A549 (cell line): ENCODE results near the gene PPM1B. TPM values are rescaled to one million over a fixed set of nuclear protein-coding genes. Genes with fewer than 3 reads are reported as not detected.
A peak's percentile ranks its signal among the peaks of the same experiment; 100 is the strongest.

Experiments
- ATAC-seq, 2 experiments: fragments of 200-7000 bp in 1 of 2; fragments of >200 bp in 1 of 2; cut with Nextera tagmentation in 1 of 2; cut with Tn5 transposase in 1 of 2; 3 replicates each; pipeline versions ENCODE4 v1.8.0 to v1.9.1; 2018 to 2020; ENCODE audit warnings: mild to moderate bottlenecking in 1 of 2, moderate library complexity in 1 of 2
- CTCF ChIA-PET: fragments of 300-600 bp; sonication (Branson Sonifier 250); formaldehyde crosslinking; extraction: SDS; loops from one replicate; lab custom pipeline; 2021; ENCODE audit warnings: antibody characterized with exemption, inconsistent platforms; lab: Yijun Ruan, JAX
- POLR2A ChIA-PET: fragments of 350-600 bp; formaldehyde crosslinking; extraction: SDS; loops from one replicate; lab custom pipeline; 2021; ENCODE audit warnings: antibody characterized with exemption, inconsistent platforms; lab: Yijun Ruan, JAX
- DNase-seq, 2 experiments: peaks; one replicate each; pipeline versions ENCODE4 v3.0.0 to v3.0.0-alpha.2; 2011 to 2016; ENCODE audit warnings: low read depth in 1 of 2, low spot score in 1 of 2
- FAIRE-seq: peaks from 2 replicates; lab custom pipeline; 2011; peaks lifted over from hg19 to GRCh38; lab: Jason Lieb, UNC
- H3K27ac ChIP-seq, 2 experiments: fragments of >200 bp; sonication (Bioruptor Twin); formaldehyde crosslinking; 3 replicates each; pipeline ENCODE4 v1.5.1; 2016 to 2017
- H3K4me1 ChIP-seq: fragments of >200 bp; sonication (Bioruptor Twin); formaldehyde crosslinking; 3 replicates; pipeline ENCODE4 v1.6.1; 2016
- H3K4me2 ChIP-seq: fragments of >200 bp; sonication (Bioruptor Twin); formaldehyde crosslinking; 3 replicates; pipeline ENCODE4 v1.6.1; 2016
- H3K4me3 ChIP-seq: fragments of >200 bp; sonication (Bioruptor Twin); formaldehyde crosslinking; 3 replicates; pipeline ENCODE4 v1.5.1; 2016
- H3K9me3 ChIP-seq: fragments of >200 bp; sonication (Bioruptor Twin); formaldehyde crosslinking; 3 replicates; pipeline ENCODE4 v1.6.1; 2016
- BCL3 ChIP-seq: fragments of >200 bp; sonication (Bioruptor Twin); formaldehyde crosslinking; IDR thresholded peaks from 3 replicates; pipeline ENCODE4 v1.6.1; 2016
- EHMT2 ChIP-seq: fragments of 200-600 bp; sonication (generic); IDR thresholded peaks from 2 replicates; pipeline ENCODE4 v1.6.1; 2016; ENCODE audit warnings: antibody characterized with exemption, low read depth, mild to moderate bottlenecking, moderate library complexity
- FOSL2 ChIP-seq, 2 experiments: fragments of 450-650 bp in 1 of 2; fragments of >200 bp in 1 of 2; sonication (Bioruptor Twin) in 1 of 2; formaldehyde crosslinking; IDR thresholded peaks; 2 replicates each; pipeline versions ENCODE4 v1.5.0 to v1.6.1; 2016 to 2020; ENCODE audit warnings: mild to moderate bottlenecking in 1 of 2, moderate library complexity in 1 of 2
- GATA3 ChIP-seq: IDR thresholded peaks from 2 replicates; pipeline ENCODE4 v1.6.1; 2012; ENCODE audit warnings: borderline replicate concordance
- HES2 ChIP-seq: fragments of >200 bp; sonication (Bioruptor Twin); formaldehyde crosslinking; IDR thresholded peaks from 2 replicates; pipeline ENCODE4 v1.6.1; 2016
- HOXA7 ChIP-seq: fragments of 250-450 bp; sonication (Bioruptor Pico); IDR thresholded peaks from 2 replicates; pipeline ENCODE4 v1.5.0; 2020; ENCODE audit warnings: mild to moderate bottlenecking, moderate library complexity
- HOXB5 ChIP-seq: fragments of 250-450 bp; sonication (Bioruptor Pico); IDR thresholded peaks from 2 replicates; pipeline ENCODE4 v1.5.0; 2020; ENCODE audit warnings: mild to moderate bottlenecking, moderate library complexity
- JUN ChIP-seq, 2 experiments: fragments of >200 bp; sonication (Bioruptor Twin); formaldehyde crosslinking; IDR thresholded peaks; 2 replicates in 1 of 2; 3 replicates in 1 of 2; pipeline ENCODE4 v1.6.1; 2016 to 2017
- MAZ ChIP-seq: fragments of 150-350 bp; IDR thresholded peaks from 2 replicates; pipeline ENCODE4 v1.6.1; 2014; ENCODE audit warnings: antibody characterized with exemption, low read depth, low read length, borderline replicate concordance
- PHF8 ChIP-seq: fragments of 200-600 bp; sonication (generic); IDR thresholded peaks from 2 replicates; pipeline ENCODE4 v1.6.1; 2016; ENCODE audit warnings: low read depth, mild to moderate bottlenecking, antibody characterized with exemption, moderate library complexity, borderline replicate concordance
- POLR2A ChIP-seq: IDR thresholded peaks from 2 replicates; pipeline ENCODE4 v1.6.1; 2012; ENCODE audit warnings: mild to moderate bottlenecking, low read length
- POLR2AphosphoS2 ChIP-seq: conservative IDR thresholded peaks from 2 replicates; pipeline ENCODE4 v1.6.1; 2012; ENCODE audit warnings: low read length, improper control_type of control experiment, inconsistent platforms
- RAD21 ChIP-seq, 2 experiments: fragments of >200 bp in 1 of 2; sonication (Bioruptor Twin) in 1 of 2; formaldehyde crosslinking in 1 of 2; IDR thresholded peaks in 1 of 2; conservative IDR thresholded peaks in 1 of 2; 2 replicates in 1 of 2; 3 replicates in 1 of 2; pipeline ENCODE4 v1.6.1; 2012 to 2018; ENCODE audit warnings: inconsistent platforms in 1 of 2
- RARB ChIP-seq: fragments of 250-450 bp; sonication (Bioruptor Pico); IDR thresholded peaks from 2 replicates; pipeline ENCODE4 v1.8.0; 2021; ENCODE audit warnings: mild to moderate bottlenecking, moderate library complexity
- TFCP2L1 ChIP-seq: fragments of 250-450 bp; sonication (Bioruptor Pico); IDR thresholded peaks from 2 replicates; pipeline ENCODE4 v1.5.0; 2021; ENCODE audit warnings: mild to moderate bottlenecking
- USF2 ChIP-seq: fragments of 450-650 bp; IDR thresholded peaks from 2 replicates; pipeline ENCODE4 v1.6.1; 2014; ENCODE audit warnings: antibody characterized with exemption
- ZFP36 ChIP-seq: fragments of 450-650 bp; IDR thresholded peaks from 2 replicates; pipeline ENCODE4 v1.6.1; 2014; ENCODE audit warnings: borderline replicate concordance; ENCODE audit not compliant: partially characterized antibody
- ZNF302 ChIP-seq: fragments of 250-450 bp; sonication (Bioruptor Pico); IDR thresholded peaks from 2 replicates; pipeline ENCODE4 v1.9.0; 2021; ENCODE audit warnings: inconsistent platforms, mild to moderate bottlenecking, moderate library complexity
- WGBS: methylation state at CpG from one replicate; pipeline ENCODE4 v1.1.6; 2017; ENCODE audit errors: missing lambda C conversion rate; 5-methylcytosine and 5-hydroxymethylcytosine counted together
- polyA plus RNA-seq, 4 experiments: library from polyadenylated mRNA; depleted of rRNA in 3 of 4; stranded (reverse); fragments of >200 nt; fragmentation: RNase III in 1 of 4; extraction: RNeasy Plus Mini Kit Qiagen cat#74134 plus additional on column Dnase treatment in 1 of 4; gene quantifications; 2 replicates in 3 of 4; 3 replicates in 1 of 4; pipeline ENCODE4 v1.2.3, GENCODE V29; 2011 to 2017
- TF ChIP-seq, protein P1 (sequence below): fragments of >200 bp; sonication (Bioruptor Twin); formaldehyde crosslinking; IDR thresholded peaks from 3 replicates; pipeline ENCODE4 v1.5.1; 2016

The PPM1B gene
- polyA plus RNA-seq, 2 of the 4 experiments (the other 2 are of a cell fraction), result 49.0 to 75.1 TPM

- Histone ChIP-seq H3K9me3 (peaks cover 13% of the 10 kb centered on the region; the same call in 2 of the 3 replicates), H3K4me3 (no peak overlapping the region), H3K27ac (no peak overlapping the region), H3K4me1 (0 out of 3 replicates have a peak, but pooled peaks cover 3% of the 10 kb centered on the region), H3K4me2 (no peak overlapping the region)
- CTCF ChIA-PET, result interaction anchor here (0.7 to 1.4 kb wide), 4 partner anchors 14 to 127 kb away, joined by 3 to 4 read pairs (median 3); no protein-coding TSS in a partner anchor
- 85% methylated on average over 3 of the region's 3 CpGs for WGBS
- TF ChIP-seq USF2 (0 out of 2 replicates have a peak, but pooled peaks have one; percentile 33), FOSL2 (IDR thresholded peaks at IDR 0.05) (no peak), FOSL2 (CRISPR knock-in tag; IDR thresholded peaks at IDR 0.05) (no peak)
- TF ChIP-seq, protein P1, sequence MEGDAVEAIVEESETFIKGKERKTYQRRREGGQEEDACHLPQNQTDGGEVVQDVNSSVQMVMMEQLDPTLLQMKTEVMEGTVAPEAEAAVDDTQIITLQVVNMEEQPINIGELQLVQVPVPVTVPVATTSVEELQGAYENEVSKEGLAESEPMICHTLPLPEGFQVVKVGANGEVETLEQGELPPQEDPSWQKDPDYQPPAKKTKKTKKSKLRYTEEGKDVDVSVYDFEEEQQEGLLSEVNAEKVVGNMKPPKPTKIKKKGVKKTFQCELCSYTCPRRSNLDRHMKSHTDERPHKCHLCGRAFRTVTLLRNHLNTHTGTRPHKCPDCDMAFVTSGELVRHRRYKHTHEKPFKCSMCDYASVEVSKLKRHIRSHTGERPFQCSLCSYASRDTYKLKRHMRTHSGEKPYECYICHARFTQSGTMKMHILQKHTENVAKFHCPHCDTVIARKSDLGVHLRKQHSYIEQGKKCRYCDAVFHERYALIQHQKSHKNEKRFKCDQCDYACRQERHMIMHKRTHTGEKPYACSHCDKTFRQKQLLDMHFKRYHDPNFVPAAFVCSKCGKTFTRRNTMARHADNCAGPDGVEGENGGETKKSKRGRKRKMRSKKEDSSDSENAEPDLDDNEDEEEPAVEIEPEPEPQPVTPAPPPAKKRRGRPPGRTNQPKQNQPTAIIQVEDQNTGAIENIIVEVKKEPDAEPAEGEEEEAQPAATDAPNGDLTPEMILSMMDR, result no peak
- POLR2A ChIA-PET, result no interaction called here
- FAIRE-seq (no peak), DNase-seq (no peak), ATAC-seq (no peak)
These were observed 4.1 kb upstream of the PPM1B start for GRCh38 chr2:44164617-44165016.

- 97% methylated on average over 23 of the region's 23 CpGs for WGBS
- CTCF ChIA-PET, result interaction anchor here (0.8 kb wide), 1 partner anchor 80 kb away, joined by 3 read pairs; no protein-coding TSS in a partner anchor
- no peak overlapping the region for H3K27ac ChIP-seq
- FAIRE-seq, result no peak
- H3K4me3 ChIP-seq, result no peak overlapping the region
- no peak overlapping the region for H3K4me2 ChIP-seq
- peaks cover 6% of the 10 kb centered on the region; the same call in 2 of the 3 replicates for H3K4me1 ChIP-seq
- no peak for DNase-seq
- TF ChIP-seq GATA3 (no peak), ZFP36 (no peak), HOXB5 (CRISPR knock-in tag) (no peak)
- no peak for ATAC-seq
- POLR2A ChIA-PET, result no interaction called here
- H3K9me3 ChIP-seq, result peaks cover 13% of the 10 kb centered on the region; the same call in 2 of the 3 replicates
These were observed 2.6 kb upstream of the PPM1B start for GRCh38 chr2:44166096-44166495.

DNA sequence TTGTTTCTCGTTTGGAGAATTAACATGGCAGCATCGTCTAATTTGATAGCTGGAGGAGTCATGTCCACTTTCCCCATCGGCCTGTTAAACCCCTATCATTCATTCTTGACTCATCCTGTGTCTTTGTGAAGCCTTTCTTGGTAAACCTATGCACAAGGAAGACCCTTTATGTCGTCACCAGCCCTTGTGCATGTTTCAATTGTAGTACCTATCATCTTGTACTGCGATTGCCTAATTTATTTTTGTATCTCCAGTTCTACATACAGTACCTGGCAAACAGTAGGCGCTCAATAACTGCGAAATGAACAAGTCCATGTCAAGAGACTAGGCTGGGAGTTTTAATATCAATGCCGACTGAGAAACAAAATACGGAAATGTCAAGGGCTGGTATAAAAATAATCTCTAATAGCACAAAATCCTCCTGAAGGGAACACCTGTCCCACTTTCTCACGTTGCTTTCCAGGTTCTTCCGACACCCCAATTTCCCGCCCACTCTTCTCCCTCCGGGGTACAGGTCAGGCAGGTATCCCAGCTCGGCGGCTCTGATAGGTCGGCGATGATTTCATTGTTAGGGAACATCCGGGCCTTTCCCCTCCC, 1.3 kb upstream of the PPM1B start:
- DNase-seq, result peak in 1 of 2 experiments; percentile 20
- peak overlapping the region; percentile 78 for H3K4me2 ChIP-seq
- POLR2A ChIA-PET, result interaction anchor here (0.7 to 2.0 kb wide), 8 partner anchors 10 to 194 kb away, joined by 3 to 6 read pairs (median 4); partner anchors contain the start of genes CAMKMT and PREPL
- H3K9me3 ChIP-seq, result peaks cover 13% of the 10 kb centered on the region; the same call in 2 of the 3 replicates
- H3K4me1 ChIP-seq, result peaks cover 19% of the 10 kb centered on the region
- CTCF ChIA-PET, result interaction anchor here (0.9 to 1.9 kb wide), 3 partner anchors 10 to 123 kb away, joined by 3 to 10 read pairs (median 5); no protein-coding TSS in a partner anchor
- no peak for ATAC-seq
- 10% methylated on average over 18 of the region's 18 CpGs for WGBS
- peak overlapping the region; percentile 75 to 82 for H3K27ac ChIP-seq
- peak overlapping the region; percentile 49 for H3K4me3 ChIP-seq
- no peak for TF ChIP-seq ZNF302 (CRISPR knock-in tag)
- TF ChIP-seq MAZ, result no peak
- no peak for TF ChIP-seq HES2
- peak; percentile 33; the same call in 1 of the 2 replicates for TF ChIP-seq POLR2A
- TF ChIP-seq RAD21 (conservative IDR thresholded peaks at IDR 0.05 in 1 of 2, IDR thresholded peaks at IDR 0.05 in 1 of 2), result no peak; a peak in 1 of 5 replicates
- peak; percentile 33; the same call in 1 of the 2 replicates for TF ChIP-seq PHF8
- no peak for TF ChIP-seq EHMT2
- TF ChIP-seq HOXA7 (CRISPR knock-in tag), result no peak
- TF ChIP-seq BCL3, result no peak
- TF ChIP-seq JUN (IDR thresholded peaks at IDR 0.05), result peak in 1 of 2 experiments; percentile 74; a peak in 3 of 5 replicates
- TF ChIP-seq, protein P1, result no peak
- TF ChIP-seq RARB, result no peak
- TF ChIP-seq TFCP2L1 (CRISPR knock-in tag), result no peak
- no peak for TF ChIP-seq POLR2AphosphoS2
- TF ChIP-seq ZFP36, result no peak
- TF ChIP-seq, all 56 proteins: peak for 3
- FAIRE-seq, result no peak
